Lung (tissue), 12 donors: ENCODE data around the gene TAF1C. TPM values are rescaled to one million over a fixed set of nuclear protein-coding genes. Genes with fewer than 3 reads are reported as not detected.

Experiments used
- ATAC-seq: fragments of 200-7000 bp; cut with Tn5 transposase; one replicate; pipeline ENCODE4 v1.9.1; 2020; ENCODE audit warnings: moderate number of reproducible peaks; ENCODE audit not compliant: insufficient read depth, low FRiP score
- DNase-seq, 3 donors: peaks; one replicate each; pipeline ENCODE4 v3.0.0-alpha.2; 2013 to 2017
- H3K27ac ChIP-seq, 2 donors: one replicate each; pipeline ENCODE4 v1.5.1; 2013; ENCODE audit warnings: mild to moderate bottlenecking in 2 of 2, moderate library complexity in 2 of 2, control low read depth in 1 of 2, inconsistent platforms in 1 of 2, low read depth in 1 of 2, low read length in 1 of 2
- H3K27me3 ChIP-seq, 3 donors: one replicate each; pipeline ENCODE4 v1.5.1; 2013; ENCODE audit warnings: low read length in 2 of 3; ENCODE audit not compliant: control insufficient read depth in 3 of 3, insufficient read depth in 3 of 3
- H3K36me3 ChIP-seq, 4 donors: one replicate each; pipeline ENCODE4 v1.5.1; 2013; ENCODE audit warnings: low read length in 4 of 4, mild to moderate bottlenecking in 1 of 4, moderate library complexity in 1 of 4; ENCODE audit not compliant: control insufficient read depth in 4 of 4, insufficient read depth in 4 of 4
- H3K4me1 ChIP-seq, 5 donors: one replicate each; pipeline ENCODE4 v1.5.1; 2013; ENCODE audit warnings: low read length in 5 of 5, mild to moderate bottlenecking in 2 of 5, moderate library complexity in 1 of 5; ENCODE audit not compliant: control insufficient read depth in 5 of 5, insufficient read depth in 5 of 5
- H3K4me3 ChIP-seq: one replicate; pipeline ENCODE4 v1.5.1; 2013; ENCODE audit warnings: mild to moderate bottlenecking, control low read depth, moderate library complexity
- H3K9ac ChIP-seq, 2 donors: one replicate each; pipeline ENCODE4 v1.5.1; 2013; ENCODE audit warnings: low read length in 2 of 2, control low read depth in 1 of 2; ENCODE audit not compliant: insufficient read depth in 1 of 2
- H3K9me3 ChIP-seq, 4 donors: one replicate each; pipeline ENCODE4 v1.5.1; 2013; ENCODE audit warnings: low read length in 3 of 4, mild to moderate bottlenecking in 1 of 4, moderate library complexity in 1 of 4; ENCODE audit not compliant: control insufficient read depth in 4 of 4, insufficient read depth in 3 of 4
- WGBS, 2 donors: extraction: QIAGEN DNeasy Blood & Tissue Kit; methylation state at CpG; one replicate each; pipeline ENCODE4 v1.1.7; 2013; 5-methylcytosine and 5-hydroxymethylcytosine counted together
- polyA plus RNA-seq, 2 donors: library from polyadenylated mRNA; stranded (reverse); fragments of 200-250 nt; gene quantifications; one replicate each; pipeline ENCODE4 v1.2.1, GENCODE V29; 2013
- total RNA-seq, 2 donors: library from RNA; depleted of rRNA in 1 of 2; stranded (reverse); fragments of >200 nt in 1 of 2; gene quantifications; one replicate each; pipeline ENCODE4 v1.2.1, GENCODE V29; 2014 to 2021
- TF ChIP-seq, protein P1 (sequence below): IDR thresholded peaks from 2 replicates; pipeline ENCODE4 v1.5.1; 2012; ENCODE audit warnings: mild to moderate bottlenecking; ENCODE audit errors: control extremely low read depth, extremely low read depth
- donor health status: control.
- donor health status: control.
- donor health status: Bipolar disorder and iron deficiency.
- donor health status: healthy.
- donor health status: DM: yes; HTN: yes; CAD: no.

Gene TAF1C
- total and polyA plus RNA-seq, 4 donors: 36.1 to 53.1 (median 43.3) TPM

DNA sequence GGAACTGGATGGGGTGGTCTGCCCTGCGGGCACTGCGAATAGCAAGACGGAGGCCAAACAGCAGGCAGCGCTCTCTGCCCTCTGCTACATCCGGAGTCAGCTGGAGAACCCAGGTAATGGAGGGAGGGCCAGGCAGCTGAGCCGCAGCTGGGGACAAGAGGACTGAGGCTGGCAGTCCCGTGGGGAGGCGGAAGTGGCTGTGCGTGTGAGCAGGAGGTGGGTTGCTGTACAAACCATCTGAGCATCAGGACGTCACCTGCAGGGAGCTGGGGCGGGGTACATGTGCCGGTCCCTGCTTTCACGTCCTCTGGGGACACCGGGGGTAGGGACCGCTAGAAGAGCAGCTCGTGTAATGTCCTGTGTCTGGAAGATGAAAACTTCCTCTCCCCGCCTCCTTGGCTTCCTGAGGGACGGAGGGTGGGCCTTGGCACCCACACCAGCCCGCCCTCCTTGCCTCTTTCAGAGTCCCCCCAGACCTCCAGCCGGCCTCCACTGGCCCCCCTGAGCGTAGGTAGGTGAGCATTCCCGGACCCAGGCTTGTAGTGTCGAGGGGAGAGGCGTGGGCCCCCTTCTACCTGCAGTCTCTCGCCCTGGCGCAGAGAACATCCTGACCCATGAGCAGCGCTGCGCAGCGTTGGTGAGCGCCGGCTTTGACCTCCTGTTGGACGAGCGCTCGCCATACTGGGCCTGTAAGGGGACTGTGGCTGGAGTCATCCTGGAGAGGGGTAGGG lies 7.8 kb upstream of the TAF1C start:
- Histone ChIP-seq H3K9ac (no peak overlapping the region), H3K36me3 (no peaks in the 10 kb centered on the region), H3K27ac (no peak overlapping the region), H3K9me3 (no peaks in the 10 kb centered on the region), H3K4me3 (no peak overlapping the region), H3K4me1 (no peaks in the 10 kb centered on the region), H3K27me3 (no peaks in the 10 kb centered on the region)
- ATAC-seq (no peak), DNase-seq (no peak)
- TF ChIP-seq, protein P1, sequence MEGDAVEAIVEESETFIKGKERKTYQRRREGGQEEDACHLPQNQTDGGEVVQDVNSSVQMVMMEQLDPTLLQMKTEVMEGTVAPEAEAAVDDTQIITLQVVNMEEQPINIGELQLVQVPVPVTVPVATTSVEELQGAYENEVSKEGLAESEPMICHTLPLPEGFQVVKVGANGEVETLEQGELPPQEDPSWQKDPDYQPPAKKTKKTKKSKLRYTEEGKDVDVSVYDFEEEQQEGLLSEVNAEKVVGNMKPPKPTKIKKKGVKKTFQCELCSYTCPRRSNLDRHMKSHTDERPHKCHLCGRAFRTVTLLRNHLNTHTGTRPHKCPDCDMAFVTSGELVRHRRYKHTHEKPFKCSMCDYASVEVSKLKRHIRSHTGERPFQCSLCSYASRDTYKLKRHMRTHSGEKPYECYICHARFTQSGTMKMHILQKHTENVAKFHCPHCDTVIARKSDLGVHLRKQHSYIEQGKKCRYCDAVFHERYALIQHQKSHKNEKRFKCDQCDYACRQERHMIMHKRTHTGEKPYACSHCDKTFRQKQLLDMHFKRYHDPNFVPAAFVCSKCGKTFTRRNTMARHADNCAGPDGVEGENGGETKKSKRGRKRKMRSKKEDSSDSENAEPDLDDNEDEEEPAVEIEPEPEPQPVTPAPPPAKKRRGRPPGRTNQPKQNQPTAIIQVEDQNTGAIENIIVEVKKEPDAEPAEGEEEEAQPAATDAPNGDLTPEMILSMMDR: no peak
- 58 to 61% methylated on average over 34 of the region's 34 CpGs for WGBS, 2 donors

DNA sequence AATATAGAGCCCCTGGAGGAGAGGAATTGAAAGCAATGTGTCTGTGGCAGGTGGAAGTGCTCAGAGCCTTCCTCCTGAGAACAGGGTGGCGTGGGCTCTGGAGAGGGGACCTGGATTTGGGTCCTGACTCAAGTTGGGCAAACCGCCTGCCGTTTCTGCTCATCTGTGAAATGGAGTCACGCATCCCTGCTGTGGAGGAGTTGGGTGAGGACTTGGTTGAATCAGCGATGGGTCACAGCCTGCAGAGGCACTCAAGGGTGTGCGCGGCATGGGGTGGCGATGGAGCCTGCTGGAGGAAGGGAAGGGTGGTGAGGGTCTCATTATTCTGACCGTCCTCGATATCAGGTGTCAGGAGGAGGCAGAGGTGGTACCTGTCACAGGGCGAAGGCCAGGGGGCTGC lies 7.2 kb upstream of the TAF1C start:
- Histone ChIP-seq H3K27ac (no peak overlapping the region), H3K4me1 (no peaks in the 10 kb centered on the region), H3K27me3 (no peaks in the 10 kb centered on the region), H3K4me3 (no peak overlapping the region), H3K36me3 (no peaks in the 10 kb centered on the region), H3K9me3 (no peaks in the 10 kb centered on the region), H3K9ac (no peak overlapping the region)
- WGBS, 2 donors: 84 to 87% methylated on average over 11 of the region's 11 CpGs
- no peak for DNase-seq
- TF ChIP-seq, protein P1: no peak
- ATAC-seq: no peak

- Histone ChIP-seq H3K36me3 (no peaks in the 10 kb centered on the region), H3K4me1 (no peaks in the 10 kb centered on the region), H3K27me3 (no peaks in the 10 kb centered on the region), H3K4me3 (no peak overlapping the region), H3K9me3 (no peaks in the 10 kb centered on the region), H3K27ac (no peak overlapping the region), H3K9ac (no peak overlapping the region)
- TF ChIP-seq, protein P1: no peak
- 77 to 80% methylated on average over 7 of the region's 7 CpGs for whole genome bisulfite sequencing, 2 donors
- ATAC-seq (no peak), DNase-seq (no peak)
These were observed 6.6 kb upstream of the TAF1C start for GRCh38 chr16:84193480-84193879.

GRCh38 chr16:84191466-84191865 lies 4.6 kb upstream of the TAF1C start:
- no peaks in the 10 kb centered on the region for H3K9me3 ChIP-seq
- no peaks in the 10 kb centered on the region for H3K27me3 ChIP-seq
- no peaks in the 10 kb centered on the region for H3K36me3 ChIP-seq
- no peak for DNase-seq
- no peak overlapping the region for H3K9ac ChIP-seq
- H3K27ac ChIP-seq: no peak overlapping the region
- no peak overlapping the region for H3K4me3 ChIP-seq
- no peaks in the 10 kb centered on the region for H3K4me1 ChIP-seq
- TF ChIP-seq, protein P1: no peak
- 91 to 97% methylated on average over 16 of the region's 16 CpGs for WGBS, 2 donors
- ATAC-seq: no peak
